ENCODE results near the gene ZNF653.
"Not testable (repeated sequence)": the region's sequence is repeated elsewhere in the genome, so short reads cannot be mapped to it uniquely, and the experiment has no call there.

ZNF653 gene

DNA sequence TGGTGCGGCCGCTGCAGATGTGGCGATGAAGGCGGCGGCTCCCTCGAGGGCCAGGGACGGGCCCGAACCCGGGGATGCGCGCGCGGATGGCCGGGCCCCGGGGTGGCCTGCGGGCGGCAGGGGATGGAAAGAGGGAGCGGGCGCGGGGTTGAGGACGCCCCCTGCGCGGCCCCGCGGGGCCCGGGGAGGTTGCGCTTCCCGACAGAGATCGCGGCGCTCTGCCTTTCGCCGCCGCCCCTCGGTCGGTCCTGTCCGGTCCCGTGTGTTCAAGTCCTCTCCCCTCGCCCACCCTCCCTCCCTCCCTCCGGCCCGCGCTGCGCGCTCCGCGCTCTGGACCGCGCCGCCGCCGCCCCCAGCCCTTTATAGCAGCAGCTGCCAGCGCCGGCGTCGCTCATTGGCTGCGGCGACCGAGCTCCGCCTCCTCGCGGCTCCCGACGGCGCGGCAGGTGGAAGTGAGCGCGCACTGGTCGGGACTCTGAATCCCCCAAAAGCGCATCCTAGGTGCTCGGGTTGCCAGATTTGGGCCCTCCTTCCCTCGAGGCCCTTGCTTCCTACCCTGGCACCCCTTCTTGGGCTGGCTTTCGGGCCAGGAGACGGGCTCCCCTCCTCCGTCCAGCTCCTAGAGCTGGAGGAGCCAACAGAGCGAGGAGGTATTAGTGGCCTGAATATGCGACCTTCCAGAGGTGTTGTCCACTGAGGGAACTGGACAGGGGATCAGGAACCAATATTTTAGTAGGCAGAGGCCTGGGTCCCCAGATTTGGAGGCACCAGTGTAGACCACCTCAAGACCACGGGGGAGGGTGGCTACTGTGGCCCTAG, 24.7 kb downstream of the ZNF653 start, which contains the start of gene ELAVL3:
TSS of gene ELAVL3 (minus strand) at position 332 of the 819 bp plus-strand sequence. CDS start 438 bp downstream, outside the sequence.
- H3K36me3 ChIP-seq (ENCODE audit: control insufficient read depth, insufficient read depth, low read length), result no peaks in the 10 kb centered on the region
- H3K27me3 ChIP-seq (ENCODE audit: control insufficient read depth, insufficient read depth, low read length, poor library complexity, severe bottlenecking), result peaks cover 46% of the 10 kb centered on the region
- H3K27ac ChIP-seq (ENCODE audit: insufficient read depth, low read depth, low read length, poor library complexity, severe bottlenecking), result no peak within 1 kb of the TSS
- H3K4me1 ChIP-seq (ENCODE audit: control insufficient read depth, insufficient read depth, low read length), result peaks cover 8% of the 10 kb centered on the region
- WGBS, 2 experiments, result 15 to 16% methylated on average over 76 to 77 of the region's 77 CpGs
- no peaks in the 10 kb centered on the region for H3K9me3 ChIP-seq (ENCODE audit: control insufficient read depth, low read length)
- H3K4me3 ChIP-seq (ENCODE audit: insufficient read depth, low read depth, low read length), result peak within 1 kb of the TSS; percentile 16

DNA sequence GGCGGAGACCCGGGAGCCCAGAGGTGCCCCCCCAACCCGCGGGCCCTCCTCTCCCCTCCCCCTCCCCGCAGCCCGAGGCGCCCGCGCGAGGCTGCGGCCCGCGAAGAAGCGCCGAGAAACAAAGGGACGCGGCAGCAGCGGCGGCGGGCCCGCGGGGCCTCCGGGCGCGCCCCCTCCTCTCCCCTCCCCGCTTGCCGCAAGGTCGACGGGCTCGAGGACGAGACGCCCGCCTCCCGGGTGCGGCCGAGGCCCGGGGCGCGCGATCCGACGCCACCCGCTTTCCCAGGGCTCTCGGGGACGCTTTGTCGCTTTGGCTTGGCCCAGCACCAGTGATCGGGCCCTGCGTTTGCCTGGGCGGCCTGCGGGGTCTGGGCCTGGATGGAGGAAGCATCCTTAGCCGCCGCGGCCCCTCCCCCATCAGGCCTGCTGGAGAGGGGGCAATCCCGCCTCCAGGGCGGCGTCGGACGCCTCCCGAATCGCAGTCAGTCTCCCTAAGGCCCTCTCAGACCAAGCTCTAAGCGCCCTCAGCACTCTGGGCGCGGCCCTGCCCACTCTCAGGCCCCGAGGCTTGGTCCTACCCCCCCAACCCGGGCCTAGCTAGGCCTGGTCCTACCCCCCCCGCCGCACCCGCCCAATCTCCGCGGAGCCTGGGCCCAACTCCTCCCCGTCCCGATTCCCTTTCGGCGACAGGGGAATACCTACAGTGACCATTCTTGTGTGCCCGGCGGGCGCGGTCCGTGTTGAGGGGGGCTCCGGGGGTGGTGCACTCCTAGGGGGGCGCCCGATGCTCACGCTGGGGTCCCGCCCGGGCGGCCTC, 25.5 kb downstream of the ZNF653 start:
- Histone ChIP-seq H3K27me3 (ENCODE audit: control insufficient read depth, insufficient read depth, low read length, poor library complexity, severe bottlenecking) (peaks cover 46% of the 10 kb centered on the region), H3K9me3 (ENCODE audit: control insufficient read depth, low read length) (no peaks in the 10 kb centered on the region), H3K4me1 (ENCODE audit: control insufficient read depth, insufficient read depth, low read length) (peaks cover 8% of the 10 kb centered on the region), H3K27ac (ENCODE audit: insufficient read depth, low read depth, low read length, poor library complexity, severe bottlenecking) (no peak overlapping the region), H3K4me3 (ENCODE audit: insufficient read depth, low read depth, low read length) (peak overlapping the region; percentile 16), H3K36me3 (ENCODE audit: control insufficient read depth, insufficient read depth, low read length) (no peaks in the 10 kb centered on the region)
- 14% methylated on average over 86 of the region's 86 CpGs for WGBS, 2 experiments

DNA sequence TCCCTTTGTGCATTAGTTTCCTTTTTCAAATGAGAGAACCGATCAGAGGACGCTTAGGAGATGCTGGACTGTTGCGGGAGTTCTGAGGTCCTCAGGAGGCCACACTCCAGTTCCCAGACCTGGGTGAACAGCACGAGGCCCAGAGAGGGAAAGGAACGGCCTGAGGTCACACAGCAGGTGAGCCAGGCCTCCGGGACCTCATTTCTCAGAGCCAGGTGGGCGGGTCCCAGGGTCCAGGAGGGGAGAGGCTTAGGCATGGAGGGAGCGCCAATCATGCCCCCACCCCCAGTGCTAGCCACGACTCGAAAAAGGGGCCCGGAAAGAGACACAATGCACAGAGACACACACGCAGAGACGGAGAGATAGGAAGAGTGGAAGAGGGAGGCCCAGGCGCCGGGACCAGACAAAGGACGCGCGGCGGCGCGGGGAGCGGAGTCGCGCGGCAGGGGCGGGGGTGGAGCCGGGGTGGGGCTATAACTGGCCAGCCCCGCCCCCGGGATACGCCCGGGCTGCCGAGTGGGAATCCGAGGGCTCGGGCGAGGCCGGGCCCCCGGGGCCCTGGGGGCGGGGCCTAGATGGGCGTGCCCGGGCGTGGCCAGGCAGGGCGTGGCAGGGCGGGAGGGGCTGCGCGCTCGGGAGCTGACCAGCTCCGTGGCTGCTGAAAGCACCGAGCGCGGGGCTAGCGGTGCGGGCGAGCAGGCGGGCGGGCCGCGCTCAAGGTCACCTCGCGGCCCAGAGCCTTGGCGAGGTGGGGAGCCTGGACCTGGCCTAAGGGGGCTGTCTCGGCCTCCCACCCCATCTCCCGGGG, 26.3 kb downstream of the ZNF653 start:
- H3K4me3 ChIP-seq (ENCODE audit: insufficient read depth, low read depth, low read length), result no peak overlapping the region
- H3K4me1 ChIP-seq (ENCODE audit: control insufficient read depth, insufficient read depth, low read length), result peaks cover 8% of the 10 kb centered on the region
- peaks cover 46% of the 10 kb centered on the region for H3K27me3 ChIP-seq (ENCODE audit: control insufficient read depth, insufficient read depth, low read length, poor library complexity, severe bottlenecking)
- no peak overlapping the region for H3K27ac ChIP-seq (ENCODE audit: insufficient read depth, low read depth, low read length, poor library complexity, severe bottlenecking)
- WGBS, 2 experiments, result 16 to 17% methylated on average over 62 of the region's 62 CpGs
- H3K9me3 ChIP-seq (ENCODE audit: control insufficient read depth, low read length), result no peaks in the 10 kb centered on the region
- H3K36me3 ChIP-seq (ENCODE audit: control insufficient read depth, insufficient read depth, low read length), result no peaks in the 10 kb centered on the region

DNA sequence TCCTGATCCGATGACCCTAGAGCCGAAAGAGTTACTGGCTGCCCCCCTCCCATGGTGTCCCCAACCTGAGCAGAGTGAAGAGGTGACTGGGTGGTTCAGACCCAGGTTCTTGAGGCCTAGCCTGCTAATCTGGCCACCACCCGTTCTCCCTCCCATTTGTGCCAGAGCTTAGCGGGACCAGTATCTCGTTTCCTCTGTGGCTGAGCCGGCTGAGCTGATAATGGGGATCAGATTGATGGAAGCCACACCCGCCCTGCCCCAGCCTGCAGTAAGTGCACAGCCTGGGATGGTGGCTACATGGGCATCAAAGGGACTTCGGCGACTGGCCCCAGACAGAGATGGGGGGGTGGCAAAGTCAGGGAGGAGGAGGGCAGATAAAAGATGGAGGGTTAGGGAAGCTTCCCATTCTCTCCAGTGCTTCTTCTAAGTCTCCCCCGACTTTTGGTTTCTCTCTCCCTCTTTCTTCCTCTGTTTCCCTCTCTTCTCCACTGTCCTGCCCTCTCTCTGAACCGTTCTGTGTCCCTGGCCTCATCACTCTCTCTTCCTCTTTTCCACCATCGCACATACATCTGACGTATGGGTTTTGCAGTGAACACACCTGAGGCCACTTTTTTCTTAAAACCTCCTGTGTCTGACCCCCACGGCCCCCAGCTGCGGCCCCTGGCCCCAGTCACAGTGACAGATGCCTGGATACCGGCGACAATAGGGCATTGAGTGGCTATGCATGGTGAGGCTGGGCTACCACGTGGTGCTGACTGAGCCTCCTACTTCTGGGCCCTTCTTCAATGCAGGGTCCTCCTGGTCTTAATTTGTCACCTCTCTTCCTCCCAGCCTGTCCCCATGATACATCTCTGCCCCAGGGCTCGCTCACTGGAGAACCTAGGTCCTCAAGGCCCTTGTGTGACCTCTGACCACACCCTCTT, 27.2 kb downstream of the ZNF653 start:
- Histone ChIP-seq H3K4me1 (ENCODE audit: control insufficient read depth, insufficient read depth, low read length) (peaks cover 8% of the 10 kb centered on the region), H3K4me3 (ENCODE audit: insufficient read depth, low read depth, low read length) (no peak overlapping the region), H3K27ac (ENCODE audit: insufficient read depth, low read depth, low read length, poor library complexity, severe bottlenecking) (no peak overlapping the region), H3K27me3 (ENCODE audit: control insufficient read depth, insufficient read depth, low read length, poor library complexity, severe bottlenecking) (peaks cover 46% of the 10 kb centered on the region), H3K36me3 (ENCODE audit: control insufficient read depth, insufficient read depth, low read length) (no peaks in the 10 kb centered on the region), H3K9me3 (ENCODE audit: control insufficient read depth, low read length) (no peaks in the 10 kb centered on the region)
- WGBS, 2 experiments, result 81 to 83% methylated on average over 19 of the region's 19 CpGs

DNA sequence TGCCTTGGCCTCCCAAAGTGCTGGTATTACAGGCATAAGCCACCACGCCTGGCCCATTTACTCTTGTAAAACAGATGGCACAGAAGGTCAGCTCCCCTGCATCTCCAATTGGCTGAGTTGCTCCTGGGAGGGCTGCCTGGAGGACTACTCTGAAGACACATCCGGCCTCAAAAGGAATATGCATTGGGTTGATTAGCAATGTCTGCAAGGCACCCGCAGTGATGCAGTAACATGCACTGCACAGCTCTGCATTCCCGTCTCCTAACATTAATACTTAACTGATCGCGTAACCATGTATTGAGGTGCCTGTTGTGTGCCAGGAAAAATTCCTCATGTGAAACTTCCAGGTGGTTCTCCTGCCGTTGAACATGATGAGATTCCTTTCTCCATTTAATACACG, 29.8 kb downstream of the ZNF653 start:
- Histone ChIP-seq H3K9me3 (ENCODE audit: control insufficient read depth, low read length) (no peaks in the 10 kb centered on the region), H3K4me3 (ENCODE audit: insufficient read depth, low read depth, low read length) (no peak overlapping the region), H3K4me1 (ENCODE audit: control insufficient read depth, insufficient read depth, low read length) (peaks cover 3% of the 10 kb centered on the region), H3K27me3 (ENCODE audit: control insufficient read depth, insufficient read depth, low read length, poor library complexity, severe bottlenecking) (peaks cover 23% of the 10 kb centered on the region), H3K36me3 (ENCODE audit: control insufficient read depth, insufficient read depth, low read length) (no peaks in the 10 kb centered on the region), H3K27ac (ENCODE audit: insufficient read depth, low read depth, low read length, poor library complexity, severe bottlenecking) (no peak overlapping the region)
- WGBS, 2 experiments, result 90 to 92% methylated on average over 8 of the region's 8 CpGs

DNA sequence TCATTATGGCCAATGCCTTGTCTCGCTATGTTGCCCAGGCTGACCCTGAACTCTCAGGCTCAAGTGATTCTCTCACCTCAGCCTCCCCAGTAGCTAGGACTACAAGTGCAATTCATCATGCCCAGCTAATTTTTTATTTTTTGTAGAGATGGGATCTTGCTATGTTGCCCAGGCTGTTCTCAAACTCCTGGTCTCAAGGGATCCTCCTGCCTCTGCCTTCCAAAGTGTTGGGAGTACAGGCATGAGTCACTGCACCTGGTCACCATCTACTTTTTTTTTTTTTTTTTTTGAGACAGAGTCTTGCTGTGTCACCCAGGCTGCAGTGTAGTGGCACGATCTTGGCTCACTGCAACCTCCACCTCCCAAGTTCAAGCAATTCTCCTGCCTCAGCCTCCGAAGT, 30.3 kb downstream of the ZNF653 start:
- H3K9me3 ChIP-seq (ENCODE audit: control insufficient read depth, low read length); H3K27ac ChIP-seq (ENCODE audit: insufficient read depth, low read depth, low read length, poor library complexity, severe bottlenecking): not testable (repeated sequence)
- WGBS, 2 experiments, result 93 to 96% methylated on average over 3 of the region's 3 CpGs

DNA sequence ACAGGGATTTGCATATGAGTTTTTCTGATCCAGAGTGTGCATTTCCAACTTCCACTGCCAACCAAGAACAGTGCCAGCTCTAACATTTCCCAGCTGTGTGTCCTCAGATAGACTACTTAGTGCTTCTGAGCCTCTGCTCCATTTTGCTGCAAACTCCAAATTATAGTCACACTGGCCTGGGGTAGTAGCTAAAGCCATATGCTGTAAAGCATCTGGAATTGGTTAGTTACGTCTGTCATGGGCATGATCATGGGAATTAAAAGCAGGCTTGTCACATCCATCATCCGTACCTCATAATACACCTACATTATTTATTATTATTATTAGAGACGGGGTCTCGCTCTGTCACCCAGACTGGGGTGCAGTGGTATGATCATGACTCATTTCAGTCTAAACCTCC, 31.9 kb downstream of the ZNF653 start:
- WGBS, 2 experiments, result 85 to 90% methylated on average over 3 to 4 of the region's 4 CpGs
- no peaks in the 10 kb centered on the region for H3K9me3 ChIP-seq (ENCODE audit: control insufficient read depth, low read length)
- H3K27ac ChIP-seq (ENCODE audit: insufficient read depth, low read depth, low read length, poor library complexity, severe bottlenecking), result no peak overlapping the region
- peaks cover 2% of the 10 kb centered on the region for H3K27me3 ChIP-seq (ENCODE audit: control insufficient read depth, insufficient read depth, low read length, poor library complexity, severe bottlenecking)
- no peaks in the 10 kb centered on the region for H3K4me1 ChIP-seq (ENCODE audit: control insufficient read depth, insufficient read depth, low read length)
- no peak overlapping the region for H3K4me3 ChIP-seq (ENCODE audit: insufficient read depth, low read depth, low read length)
- H3K36me3 ChIP-seq (ENCODE audit: control insufficient read depth, insufficient read depth, low read length), result no peaks in the 10 kb centered on the region

More for the DNA sequence above, 30.3 kb downstream of the ZNF653 start:
- not testable (repeated sequence) for H3K36me3 ChIP-seq (ENCODE audit: control insufficient read depth, insufficient read depth, low read length); H3K4me3 ChIP-seq (ENCODE audit: insufficient read depth, low read depth, low read length); H3K4me1 ChIP-seq (ENCODE audit: control insufficient read depth, insufficient read depth, low read length)
- peaks cover 18% of the 10 kb centered on the region for H3K27me3 ChIP-seq (ENCODE audit: control insufficient read depth, insufficient read depth, low read length, poor library complexity, severe bottlenecking)

DNA sequence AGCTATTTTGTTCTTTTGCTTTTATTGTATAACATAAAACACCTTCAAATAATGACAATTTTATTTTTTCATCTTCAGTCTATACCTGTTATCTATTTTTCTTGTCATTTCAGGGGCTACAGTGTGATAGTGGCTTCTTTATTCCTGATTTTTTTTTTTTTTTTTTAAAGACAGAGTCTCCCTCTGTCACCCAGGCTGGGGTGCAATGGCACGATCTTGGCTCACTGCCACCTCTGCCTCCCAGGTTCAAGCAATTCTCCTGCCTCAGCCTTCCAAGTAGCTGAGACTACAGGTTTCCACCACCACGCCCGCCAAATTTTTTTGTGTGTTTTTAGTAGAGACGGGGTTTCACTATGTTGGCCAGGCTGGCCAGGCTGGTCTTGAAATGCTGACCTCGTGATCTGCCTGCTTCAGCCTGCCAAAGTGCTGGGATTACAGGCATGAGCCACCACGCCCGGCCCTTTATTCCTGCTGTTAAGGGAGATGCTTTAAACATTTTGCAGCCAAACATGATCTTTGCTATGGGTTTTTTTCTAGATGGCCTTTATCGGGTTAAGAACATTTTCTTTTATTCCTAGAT, 37.3 kb downstream of the ZNF653 start:
- H3K36me3 ChIP-seq (ENCODE audit: control insufficient read depth, insufficient read depth, low read length); H3K9me3 ChIP-seq (ENCODE audit: control insufficient read depth, low read length); H3K27me3 ChIP-seq (ENCODE audit: control insufficient read depth, insufficient read depth, low read length, poor library complexity, severe bottlenecking); H3K4me3 ChIP-seq (ENCODE audit: insufficient read depth, low read depth, low read length); H3K4me1 ChIP-seq (ENCODE audit: control insufficient read depth, insufficient read depth, low read length); H3K27ac ChIP-seq (ENCODE audit: insufficient read depth, low read depth, low read length, poor library complexity, severe bottlenecking): not testable (repeated sequence)
- 90 to 94% methylated on average over 7 to 8 of the region's 8 CpGs for WGBS, 2 experiments

DNA sequence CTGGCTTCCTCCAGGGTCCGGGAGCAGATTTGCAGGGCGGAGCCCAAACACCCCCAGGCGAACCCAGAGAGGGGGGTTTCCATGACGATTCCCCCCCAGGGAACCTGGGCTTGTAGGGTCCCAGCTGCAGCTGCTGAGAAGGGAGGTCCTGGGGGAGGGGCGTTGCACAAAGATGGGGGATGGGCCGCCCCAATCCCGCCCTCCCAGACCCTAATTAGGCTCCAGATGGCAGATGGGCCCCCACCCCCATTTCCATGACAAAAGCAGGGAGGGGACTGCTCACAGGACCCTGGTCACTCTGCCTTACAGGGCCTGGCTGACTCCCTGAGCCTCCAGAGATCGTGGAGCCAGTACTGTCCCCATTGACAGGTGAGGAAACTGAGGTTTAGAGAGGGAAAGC, 40.0 kb downstream of the ZNF653 start:
- peaks cover 3% of the 10 kb centered on the region for H3K4me1 ChIP-seq (ENCODE audit: control insufficient read depth, insufficient read depth, low read length)
- no peak overlapping the region for H3K4me3 ChIP-seq (ENCODE audit: insufficient read depth, low read depth, low read length)
- H3K27ac ChIP-seq (ENCODE audit: insufficient read depth, low read depth, low read length, poor library complexity, severe bottlenecking), result no peak overlapping the region
- H3K36me3 ChIP-seq (ENCODE audit: control insufficient read depth, insufficient read depth, low read length), result no peaks in the 10 kb centered on the region
- no peaks in the 10 kb centered on the region for H3K9me3 ChIP-seq (ENCODE audit: control insufficient read depth, low read length)
- 31 to 38% methylated on average over 8 of the region's 8 CpGs for WGBS, 2 experiments
- no peaks in the 10 kb centered on the region for H3K27me3 ChIP-seq (ENCODE audit: control insufficient read depth, insufficient read depth, low read length, poor library complexity, severe bottlenecking)

All from ectodermal cell (in vitro differentiated cells).